GM19397 (cell line): ENCODE measurements around the gene CMAS.
"Not testable (repeated sequence)": the region's sequence is repeated elsewhere in the genome, so short reads cannot be mapped to it uniquely, and the experiment has no call there.

Experiments used
- ATAC-seq: cut with Tn5 transposase; IDR thresholded peaks from one replicate; pipeline ENCODE4 v1.9.1; 2021; ENCODE audit warnings: mild to moderate bottlenecking, moderate library complexity; ENCODE audit not compliant: unreplicated experiment

CMAS gene

DNA sequence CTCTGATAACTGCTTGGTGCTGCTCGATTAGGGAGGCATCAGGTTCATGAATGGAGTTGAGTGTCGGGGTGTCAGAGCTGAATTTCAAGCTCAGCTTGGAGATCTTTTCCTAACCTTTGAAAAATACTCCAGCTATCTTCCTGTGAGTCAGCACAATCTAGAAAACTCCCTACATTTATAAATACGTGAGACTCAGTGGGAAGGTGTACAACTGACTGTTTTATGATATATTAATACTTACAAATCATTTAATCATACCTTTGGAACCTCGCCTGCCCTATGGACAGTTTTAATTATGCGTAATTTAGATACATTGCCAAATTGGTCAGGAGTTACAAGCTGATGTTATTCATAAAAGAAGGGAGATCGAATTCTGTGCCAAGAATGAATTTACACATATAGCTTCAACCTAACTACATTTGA is 961 bp downstream of the CMAS start:
- ATAC-seq: no peak

DNA sequence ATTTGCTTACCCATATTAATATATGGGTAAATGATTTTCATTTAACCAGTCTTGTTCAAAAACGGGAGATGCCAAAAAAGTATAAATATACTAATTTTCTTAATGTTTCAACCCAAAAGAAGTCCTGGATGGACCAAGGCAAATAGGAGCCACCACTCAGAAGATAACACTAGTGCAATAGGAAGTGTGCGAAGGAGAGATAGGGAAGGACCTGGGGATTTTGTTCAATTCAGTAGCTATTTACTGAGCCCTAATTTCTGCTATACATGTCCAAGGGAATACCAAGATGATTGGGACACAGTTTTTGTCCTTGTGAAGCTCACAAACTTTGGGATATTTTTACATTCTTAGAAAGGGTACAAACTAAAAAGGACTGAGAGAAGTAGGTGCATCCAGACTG is 1.5 kb downstream of the CMAS start:
- no peak for ATAC-seq

DNA sequence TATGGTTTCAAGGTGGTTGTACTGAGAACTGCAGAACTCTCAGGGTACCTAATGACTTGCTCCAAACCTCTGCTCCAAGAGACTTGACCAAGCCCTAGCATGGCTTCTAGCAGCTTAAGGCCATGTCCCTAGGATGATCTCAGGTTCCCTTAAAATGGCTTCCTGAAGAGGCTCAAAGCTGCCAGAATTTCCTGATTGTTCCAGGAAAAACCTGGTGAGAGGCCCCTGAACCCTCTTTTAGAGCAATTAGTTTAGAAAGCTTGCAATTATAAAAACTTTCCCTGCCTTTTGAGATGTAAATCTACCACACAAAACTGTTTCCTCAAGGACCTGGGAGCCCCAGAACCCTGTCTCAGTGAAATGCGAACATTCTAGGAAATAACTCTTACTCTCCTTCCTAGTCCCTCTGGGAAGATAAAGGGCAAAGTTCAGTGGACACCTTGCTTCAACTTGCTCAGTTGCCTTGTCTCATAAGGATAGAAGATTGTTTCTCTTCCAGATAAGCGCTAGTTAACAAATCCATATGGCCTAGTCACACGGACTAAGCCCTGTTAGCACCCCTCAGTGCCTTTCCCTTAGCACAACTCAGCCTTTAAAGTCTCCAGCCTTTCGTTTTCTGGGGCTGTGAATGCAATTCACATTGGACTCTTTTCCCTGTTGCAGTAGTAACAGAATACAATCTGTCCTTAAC is 2.5 kb downstream of the CMAS start:
- no peak for ATAC-seq

DNA sequence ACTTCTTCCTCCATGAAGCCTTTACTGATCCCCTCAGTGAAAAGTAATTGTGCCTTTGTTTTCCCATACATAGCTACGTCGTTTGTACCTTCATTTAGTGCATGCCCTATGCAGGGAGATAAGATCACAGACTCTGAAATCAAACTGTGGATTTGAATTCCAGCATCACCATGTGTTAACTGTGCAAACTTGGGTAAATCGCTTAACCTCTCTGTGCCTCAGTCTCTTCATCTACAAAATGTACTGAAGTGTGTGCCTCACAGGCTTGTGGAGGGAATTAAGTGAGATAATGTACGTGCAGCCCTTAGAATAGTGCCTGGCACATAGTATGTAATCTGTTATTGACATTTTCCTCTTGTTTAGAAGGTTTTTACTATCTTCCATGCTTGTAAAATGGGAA is 4.1 kb downstream of the CMAS start:
- ATAC-seq: no peak

DNA sequence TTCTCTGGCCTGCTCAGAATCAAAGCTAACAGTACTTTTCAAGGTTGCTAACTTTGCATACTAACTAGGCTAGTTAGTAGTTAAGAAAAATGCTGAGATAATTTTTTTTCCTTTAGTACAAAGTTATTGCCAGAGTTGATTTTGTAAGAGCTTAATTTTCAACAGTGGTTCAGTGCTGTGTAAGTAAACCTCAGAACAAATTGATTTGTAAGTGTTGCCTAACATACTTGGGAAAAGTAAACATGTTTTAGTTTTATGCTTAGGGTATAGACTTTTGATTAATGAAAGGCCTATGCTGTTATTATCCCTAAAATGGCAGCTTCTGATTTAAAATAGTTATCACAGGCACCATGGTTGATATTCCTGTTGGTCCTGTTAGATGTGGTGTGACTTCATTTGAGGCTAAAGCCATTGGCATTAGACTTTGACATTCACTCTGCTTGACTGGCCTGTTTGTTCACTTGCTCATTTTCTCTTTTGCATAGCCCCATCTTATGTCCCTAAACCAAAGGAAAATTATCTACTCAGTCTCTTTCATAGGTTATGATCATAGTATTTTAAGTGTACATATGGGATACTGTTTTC is 5.2 kb downstream of the CMAS start:
- no peak for ATAC-seq

DNA sequence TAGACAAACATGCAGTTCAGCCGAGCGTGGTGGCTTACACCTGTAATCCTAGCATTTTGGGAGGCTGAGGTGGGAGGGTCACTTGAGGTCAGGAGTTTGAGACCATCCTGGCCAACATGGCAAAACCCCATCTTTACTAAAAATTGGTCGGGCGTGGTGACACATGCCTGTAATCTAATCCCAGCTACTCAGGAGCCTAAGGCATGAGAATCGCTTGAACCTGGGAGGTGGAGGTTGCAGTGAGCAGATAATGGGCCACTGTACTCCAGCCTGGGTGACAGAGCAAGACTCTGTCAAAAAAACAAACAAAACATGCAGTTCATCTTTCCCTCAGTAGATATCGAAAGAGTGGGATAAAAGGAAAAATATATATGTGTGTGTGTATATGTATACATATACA is 7.0 kb downstream of the CMAS start:
- not testable (repeated sequence) for ATAC-seq

DNA sequence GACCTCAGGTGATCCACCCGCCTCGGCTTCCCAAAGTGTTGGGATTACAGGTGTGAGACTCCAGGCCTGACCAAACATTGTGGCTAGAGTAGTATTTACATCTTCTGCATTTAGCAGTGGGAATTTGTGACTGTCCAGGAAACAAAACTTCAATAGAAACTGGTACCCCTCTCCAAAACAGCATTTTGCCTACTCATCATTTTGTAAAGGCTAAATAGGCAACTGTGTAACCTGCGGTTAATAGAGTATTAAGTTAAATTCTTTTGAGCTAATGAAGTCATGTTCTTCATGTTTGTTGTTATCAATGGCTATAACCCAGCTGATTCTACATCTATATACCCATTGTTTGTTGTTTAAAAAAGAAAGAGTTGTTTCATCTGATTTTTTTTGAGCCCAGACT is 8.1 kb downstream of the CMAS start:
- ATAC-seq: no peak

DNA sequence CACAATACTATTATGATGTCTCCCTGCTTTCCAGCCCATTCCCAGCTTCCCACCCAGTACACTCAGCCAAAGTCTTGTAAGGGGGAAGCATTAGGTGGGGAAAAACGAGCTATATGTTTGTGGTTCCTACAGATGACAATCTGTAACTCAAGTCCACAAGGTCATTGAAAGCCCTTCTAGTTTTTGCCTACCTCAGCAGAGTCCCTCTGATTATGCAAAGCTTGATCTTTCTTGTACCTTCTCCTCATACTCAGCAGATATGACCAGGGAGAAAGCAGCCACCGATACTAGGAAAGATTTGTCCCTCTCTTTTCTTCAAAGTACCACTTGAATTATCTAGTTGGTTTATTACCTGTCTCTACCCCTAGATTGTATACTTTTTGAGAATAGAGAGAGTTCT is 10.6 kb downstream of the CMAS start:
- ATAC-seq: no peak

DNA sequence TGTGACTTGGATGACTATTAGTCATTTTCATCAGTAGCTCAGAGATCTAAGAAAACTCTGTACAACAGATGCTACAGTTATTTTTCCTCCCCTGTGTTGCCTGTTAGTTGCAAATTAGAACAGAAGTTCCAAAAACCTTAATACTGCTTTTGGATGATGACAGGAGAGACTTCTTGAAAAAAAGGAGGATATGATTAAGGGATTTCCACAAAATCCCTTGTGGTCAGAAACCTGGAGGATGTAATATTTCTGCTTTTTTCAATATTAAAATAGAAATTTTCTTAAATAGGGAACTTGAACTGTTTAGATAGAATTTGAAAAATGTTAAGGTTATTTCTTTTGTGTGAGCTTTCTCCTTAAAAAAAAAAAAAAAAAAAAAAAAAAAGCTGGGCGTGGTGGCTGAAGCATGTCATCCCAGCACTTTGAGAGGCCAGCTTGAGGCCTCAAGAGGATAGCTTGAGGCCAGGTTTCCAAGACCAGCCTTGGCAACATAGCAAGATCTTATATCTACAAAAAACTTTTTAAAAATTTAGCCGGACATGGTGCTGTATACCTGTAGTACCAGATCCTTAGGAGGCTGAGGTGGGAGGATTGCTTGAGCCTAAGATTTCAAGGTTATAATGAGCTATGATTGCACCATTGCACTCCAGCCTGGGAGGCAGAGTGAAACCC is 14.1 kb downstream of the CMAS start:
- no peak for ATAC-seq

DNA sequence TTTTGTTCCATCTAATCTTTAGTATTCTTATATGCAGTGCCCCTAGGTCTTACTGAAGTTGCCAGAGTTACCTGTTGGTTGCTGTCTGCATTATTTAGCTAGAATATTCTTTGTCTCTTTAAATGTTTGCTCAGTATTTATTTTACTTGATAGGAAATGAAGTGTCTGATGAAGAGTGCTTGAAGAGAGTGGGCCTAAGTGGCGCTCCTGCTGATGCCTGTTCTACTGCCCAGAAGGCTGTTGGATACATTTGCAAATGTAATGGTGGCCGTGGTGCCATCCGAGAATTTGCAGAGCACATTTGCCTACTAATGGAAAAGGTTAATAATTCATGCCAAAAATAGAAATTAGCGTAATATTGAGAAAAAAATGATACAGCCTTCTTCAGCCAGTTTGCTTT is 18.9 kb downstream of the CMAS start:
- ATAC-seq: no peak

DNA sequence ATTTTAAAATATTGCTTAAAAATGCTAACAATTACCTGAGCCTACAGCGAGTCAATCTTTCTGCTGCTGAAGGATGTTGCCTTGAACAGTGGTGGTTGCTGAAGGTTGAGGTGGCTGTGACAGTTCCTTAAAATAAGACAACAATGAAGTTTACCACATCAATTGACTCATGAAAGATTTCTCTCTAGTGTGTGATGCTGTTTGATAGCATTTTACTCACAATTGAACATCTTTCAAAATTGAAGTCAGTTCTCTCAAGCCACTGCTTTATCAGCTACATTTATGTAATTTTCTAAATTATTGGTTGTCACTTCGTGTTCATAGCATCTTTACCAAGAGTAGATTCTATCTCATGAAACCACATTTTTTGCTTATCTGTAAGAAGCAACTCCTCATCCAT is 20.3 kb downstream of the CMAS start:
- no peak for ATAC-seq

DNA sequence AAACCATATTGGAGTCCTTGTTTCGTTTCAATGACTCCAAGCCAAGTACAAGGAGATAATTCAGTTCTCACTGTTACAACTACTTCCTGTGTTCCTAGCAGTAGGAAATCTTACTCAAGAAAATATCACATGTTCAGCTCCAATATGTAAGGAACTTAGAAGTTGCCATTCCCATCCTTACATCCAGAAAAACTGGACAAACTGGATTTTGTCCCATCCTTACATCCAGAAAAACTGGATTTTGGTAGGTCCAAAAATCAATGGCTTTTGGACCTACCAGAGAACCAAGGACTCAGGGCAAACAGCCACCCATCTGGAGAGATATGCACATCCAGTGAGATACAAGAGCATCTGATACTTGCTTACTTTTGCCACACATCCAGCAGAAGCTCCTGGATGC is 23.8 kb downstream of the CMAS start:
- no peak for ATAC-seq

DNA sequence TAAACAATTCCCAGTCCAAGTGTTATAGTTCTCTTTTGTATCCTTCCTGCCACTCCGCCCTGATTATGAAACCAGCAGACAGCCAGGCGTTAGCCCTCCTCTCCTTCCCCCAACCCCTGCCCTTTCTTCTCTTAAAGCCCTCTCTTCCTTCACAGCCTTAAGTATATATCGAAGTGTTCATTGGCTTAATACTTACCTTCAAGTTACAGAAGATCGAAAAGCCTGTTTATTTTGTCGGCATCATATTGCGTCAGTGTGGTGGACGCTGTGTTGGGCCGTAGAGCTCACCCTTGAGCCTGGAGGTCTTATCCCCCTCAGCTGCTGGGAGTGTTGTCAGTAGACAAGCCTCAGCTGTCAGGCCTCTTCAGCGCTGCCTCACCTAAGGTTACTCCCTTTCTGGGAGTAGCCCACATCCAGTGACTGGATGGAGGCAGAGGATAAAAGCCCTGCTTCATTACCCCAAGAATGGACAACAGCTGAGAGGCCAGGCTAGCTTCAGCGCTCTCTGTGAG is 36.2 kb downstream of the CMAS start:
- no peak for ATAC-seq

DNA sequence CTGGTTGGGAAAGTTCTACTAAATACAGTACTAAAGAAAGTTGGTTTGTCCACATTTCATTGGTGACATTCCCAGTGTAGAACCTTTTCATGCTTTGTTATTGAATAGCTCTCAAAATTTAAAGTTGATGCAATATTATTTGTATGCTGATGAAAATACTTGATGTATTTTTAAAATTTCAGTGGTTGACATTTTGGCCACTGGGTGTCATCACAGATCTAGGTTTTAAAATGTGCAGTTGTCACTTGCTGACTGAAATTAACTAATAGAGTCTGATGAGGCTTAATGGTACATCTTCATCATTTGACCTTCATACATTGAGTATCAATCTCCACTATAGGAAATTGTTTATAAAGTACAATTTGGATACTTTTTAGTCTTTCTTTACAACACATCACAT is 37.1 kb downstream of the CMAS start:
- no peak for ATAC-seq

DNA sequence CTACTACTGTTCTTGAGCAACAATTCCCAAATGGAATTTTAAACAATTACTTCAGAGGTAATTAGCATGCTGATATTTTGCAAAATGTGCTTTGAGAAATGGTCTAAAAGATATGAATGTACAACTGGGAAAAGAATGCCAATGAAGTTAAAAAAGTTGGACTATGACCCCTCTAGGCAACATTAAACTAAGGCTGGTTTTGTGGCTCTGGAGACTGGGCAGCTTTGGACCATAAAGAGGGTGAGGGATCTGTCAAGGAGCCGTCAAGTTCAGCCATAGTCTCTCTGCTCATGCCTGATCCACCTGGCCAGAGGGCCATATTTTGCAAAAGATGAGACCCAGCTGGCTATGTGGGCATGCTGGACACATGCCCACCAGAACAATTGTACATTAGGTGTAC is 38.8 kb downstream of the CMAS start:
- no peak for ATAC-seq

DNA sequence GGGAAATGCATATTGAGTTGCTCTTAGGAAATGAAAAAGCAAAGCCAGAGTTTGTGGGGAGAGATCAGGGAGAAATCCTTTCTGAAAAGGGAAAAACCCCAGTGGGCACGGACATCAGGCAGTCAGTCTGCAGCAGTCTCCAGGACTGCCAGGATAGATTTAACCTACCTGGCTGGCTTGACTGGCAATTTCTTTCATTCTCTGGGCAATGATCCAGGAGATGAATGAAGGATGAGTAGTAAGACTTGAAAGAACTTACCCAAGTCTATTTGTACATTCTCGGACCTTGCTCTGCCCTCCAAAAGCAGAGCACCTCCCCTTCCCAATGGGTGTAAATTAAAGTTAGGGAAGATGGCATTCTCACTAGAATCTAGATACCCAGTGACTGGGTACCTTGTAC is 42.9 kb downstream of the CMAS start:
- ATAC-seq: no peak

DNA sequence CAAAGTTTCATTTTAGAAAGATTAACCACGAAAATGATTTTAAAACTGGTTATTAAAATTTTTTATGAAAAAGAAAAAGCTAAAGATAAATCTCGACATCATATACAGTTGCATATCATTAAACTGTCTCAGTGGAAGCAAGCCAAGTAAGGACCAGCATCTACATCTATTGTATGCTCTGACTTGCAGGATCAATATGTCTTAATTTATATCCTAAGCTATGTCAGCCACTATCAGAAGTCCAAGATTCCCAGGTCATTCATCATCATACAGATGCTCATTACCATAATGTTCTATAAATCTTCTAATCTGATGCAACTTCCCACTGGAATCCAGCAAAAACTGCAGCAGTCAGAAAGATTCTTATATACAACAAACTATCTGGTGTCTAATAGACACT is 43.5 kb downstream of the CMAS start:
- ATAC-seq: no peak

DNA sequence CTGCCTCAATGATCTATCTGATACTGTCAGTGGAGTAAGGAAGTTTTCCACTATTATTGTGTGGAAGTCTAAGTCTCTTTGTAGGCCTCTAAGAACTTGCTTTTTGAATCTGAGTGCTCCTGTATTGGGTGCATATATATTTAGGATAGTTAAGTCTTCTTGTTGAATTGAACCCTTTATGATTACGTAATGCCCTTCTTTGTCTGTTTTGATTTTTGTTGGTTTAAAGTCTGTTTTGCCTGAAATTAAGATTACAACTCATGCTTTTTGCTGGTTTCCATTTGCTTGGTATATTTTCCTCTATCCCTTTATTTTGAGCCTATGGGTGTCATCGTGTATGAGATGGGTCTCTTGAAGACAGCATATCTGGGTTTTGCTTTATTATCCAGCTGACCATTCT is 53.0 kb downstream of the CMAS start:
- ATAC-seq: not testable (repeated sequence)

DNA sequence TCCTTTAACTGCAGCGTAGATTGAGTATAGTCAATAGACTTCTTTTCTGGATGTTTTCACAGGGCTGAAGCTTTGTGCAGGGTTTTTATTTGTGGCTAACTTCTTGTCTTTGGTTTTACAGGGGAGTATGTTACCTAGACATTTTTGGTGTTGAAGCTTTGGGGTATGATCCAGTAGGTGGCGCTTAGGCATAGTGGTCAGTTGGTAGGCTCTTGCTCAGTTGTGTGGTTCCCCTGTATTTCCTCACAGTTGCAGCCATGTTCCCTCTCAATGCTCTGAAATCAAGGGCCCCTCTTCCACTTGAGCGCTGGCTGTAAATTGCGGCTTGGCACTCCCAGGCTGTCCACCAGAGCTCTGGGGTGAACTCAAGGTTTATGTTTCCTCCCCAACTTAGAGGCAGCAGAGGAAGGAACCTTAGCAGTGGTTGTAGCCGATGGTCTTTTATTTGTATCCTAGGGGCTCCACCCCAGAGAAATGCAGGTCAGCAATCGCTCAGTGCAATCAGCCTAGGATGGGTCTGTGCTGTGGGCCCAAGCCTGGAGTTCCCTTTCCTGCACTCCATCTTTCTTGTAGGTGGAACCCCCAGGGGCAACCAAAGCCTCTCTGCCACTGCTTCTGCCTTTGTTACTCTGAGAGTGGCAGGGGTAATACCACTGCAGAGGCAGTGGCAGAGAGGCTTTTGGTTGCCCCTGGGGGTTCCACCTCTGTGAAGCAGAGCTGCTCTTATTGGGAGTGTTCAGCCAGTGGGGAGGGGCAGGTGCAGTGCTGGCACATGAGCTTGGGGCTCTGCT is 55.1 kb downstream of the CMAS start:
- ATAC-seq: peak; percentile 72

DNA sequence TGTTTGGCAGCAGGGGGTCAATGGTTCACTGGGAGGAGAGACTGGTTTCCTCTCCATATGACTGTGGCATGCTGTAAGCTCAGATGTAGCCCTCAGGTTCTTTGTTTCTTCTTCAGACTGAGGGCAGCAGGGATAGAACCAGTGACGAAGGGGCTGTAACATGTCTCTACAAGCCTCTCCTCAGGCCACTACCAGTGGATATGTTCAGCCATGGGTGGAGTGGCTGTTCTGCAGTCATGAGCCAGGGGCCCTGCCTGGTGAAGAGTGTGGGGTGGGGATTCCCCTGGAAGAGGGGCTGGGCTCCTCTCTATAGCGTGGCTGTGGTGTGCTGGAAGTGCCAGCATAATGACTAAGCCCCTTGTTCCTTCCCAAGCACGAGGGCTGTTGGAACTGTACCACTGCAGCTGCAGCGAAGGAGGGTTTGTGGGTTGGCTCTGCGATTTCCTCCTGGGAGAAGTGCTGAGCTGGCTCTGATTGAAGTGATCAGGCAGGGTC is 55.8 kb downstream of the CMAS start:
- peak; percentile 29 for ATAC-seq

DNA sequence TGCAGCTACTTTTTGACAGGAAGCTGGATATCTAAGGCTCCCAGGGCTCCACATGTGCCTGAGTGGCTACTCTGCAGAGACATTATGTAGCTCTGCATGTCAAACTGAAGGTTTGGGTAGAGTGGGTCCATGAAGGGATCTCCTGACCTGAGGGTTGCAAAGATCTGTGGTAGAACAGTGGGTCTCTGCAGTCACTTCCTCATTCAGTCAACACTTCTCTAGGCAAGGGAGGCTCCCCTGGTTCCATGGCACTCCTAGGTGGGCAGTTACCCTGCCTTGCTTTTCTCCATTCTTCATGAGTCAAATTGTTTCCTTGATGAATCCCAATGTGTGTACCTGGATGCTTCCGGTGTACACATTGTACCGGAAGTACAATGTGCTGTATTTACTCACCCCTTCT is 57.4 kb downstream of the CMAS start:
- no peak for ATAC-seq
